Measurements from ENCODE around the gene DCST1.

DNA sequence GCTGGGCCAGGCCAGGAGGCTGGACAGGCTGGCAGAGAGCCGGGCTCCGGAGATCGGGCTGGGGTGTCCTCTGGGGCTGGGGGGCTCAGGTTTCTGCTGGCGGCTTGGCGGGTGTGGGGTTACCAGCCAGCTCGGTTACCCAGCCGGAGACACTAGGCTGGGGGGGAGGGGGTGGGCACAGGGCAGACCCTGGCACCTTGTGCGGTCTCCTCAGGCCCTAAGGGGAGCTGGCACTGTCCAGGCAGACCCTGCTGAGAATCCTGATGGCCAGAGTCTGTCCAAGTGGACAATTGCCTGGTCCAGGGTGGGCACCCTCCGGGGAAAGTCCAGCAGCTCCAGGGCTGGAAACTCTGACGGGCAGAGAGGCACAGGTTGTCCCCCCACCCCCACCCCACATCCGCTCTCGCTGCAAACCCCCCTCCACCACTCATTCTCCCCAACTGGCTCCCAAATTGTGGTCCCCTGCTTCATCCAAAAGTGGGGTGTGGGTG is 24.4 kb upstream of the DCST1 start:
- TF ChIP-seq POLR2A (IDR thresholded peaks at IDR 0.05), result no peak
- TF ChIP-seq CTCF (IDR thresholded peaks at IDR 0.05), result no peak

Data from body of pancreas (tissue), 4 donors.